ENCODE data around the gene IAPP. TPM values are rescaled to one million over a fixed set of nuclear protein-coding genes. Genes with fewer than 3 reads are reported as not detected.

IAPP gene
- total RNA-seq: not detected in 2 replicates

GRCh38 chr12:21372602-21373001 lies at the start of gene IAPP:
IAPP (plus strand) TSS chr12:21372902; CDS start chr12:21373352, 450 bp downstream.

GRCh38 chr12:21334771-21335325 lies 37.9 kb upstream of the IAPP start, which contains the start of gene SLCO1A2:
SLCO1A2 (minus strand) TSS chr12:21334917; CDS start chr12:21334647, 270 bp downstream.

Other genes with a start within 250 kb of the IAPP start
- gene SLCO1B1, start 241.7 kb upstream of the IAPP start, total RNA-seq: not detected in 2 replicates
- gene SLCO1A2, start 38.0 kb upstream of the IAPP start, total RNA-seq: 0.22 and 0.29 TPM in 2 replicates
- gene PYROXD1, start 64.8 kb downstream of the IAPP start, total RNA-seq: 17.3 and 20.6 TPM in 2 replicates
- gene RECQL, start 128.7 kb downstream of the IAPP start, total RNA-seq: 42.5 and 122 TPM in 2 replicates
- 66.5 and 106 TPM in 2 replicates for gene GOLT1B, start 128.9 kb downstream of the IAPP start, total RNA-seq
- 0.29 and 0.44 TPM in 2 replicates for gene SPX, start 153.4 kb downstream of the IAPP start, total RNA-seq
- gene GYS2, start 231.9 kb downstream of the IAPP start, total RNA-seq: not detected in 2 replicates